ENCODE measurements around the gene PPARD. TPM values are rescaled to one million over a fixed set of nuclear protein-coding genes. Genes with fewer than 3 reads are reported as not detected.

PPARD gene
- total RNA-seq, 2 experiments from 2014 or later: 6.1 to 11.9 TPM

GRCh38 chr6:35362200-35362599, 19.8 kb downstream of the PPARD start:
- TF ChIP-seq, protein P1, sequence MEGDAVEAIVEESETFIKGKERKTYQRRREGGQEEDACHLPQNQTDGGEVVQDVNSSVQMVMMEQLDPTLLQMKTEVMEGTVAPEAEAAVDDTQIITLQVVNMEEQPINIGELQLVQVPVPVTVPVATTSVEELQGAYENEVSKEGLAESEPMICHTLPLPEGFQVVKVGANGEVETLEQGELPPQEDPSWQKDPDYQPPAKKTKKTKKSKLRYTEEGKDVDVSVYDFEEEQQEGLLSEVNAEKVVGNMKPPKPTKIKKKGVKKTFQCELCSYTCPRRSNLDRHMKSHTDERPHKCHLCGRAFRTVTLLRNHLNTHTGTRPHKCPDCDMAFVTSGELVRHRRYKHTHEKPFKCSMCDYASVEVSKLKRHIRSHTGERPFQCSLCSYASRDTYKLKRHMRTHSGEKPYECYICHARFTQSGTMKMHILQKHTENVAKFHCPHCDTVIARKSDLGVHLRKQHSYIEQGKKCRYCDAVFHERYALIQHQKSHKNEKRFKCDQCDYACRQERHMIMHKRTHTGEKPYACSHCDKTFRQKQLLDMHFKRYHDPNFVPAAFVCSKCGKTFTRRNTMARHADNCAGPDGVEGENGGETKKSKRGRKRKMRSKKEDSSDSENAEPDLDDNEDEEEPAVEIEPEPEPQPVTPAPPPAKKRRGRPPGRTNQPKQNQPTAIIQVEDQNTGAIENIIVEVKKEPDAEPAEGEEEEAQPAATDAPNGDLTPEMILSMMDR (conservative IDR thresholded peaks at IDR 0.05; ENCODE audit: low read length): no peak
- no peak for TF ChIP-seq EZH2phosphoT487 (IDR thresholded peaks at IDR 0.05; ENCODE audit: borderline replicate concordance, low read depth, low read length)
- DNase-seq (ENCODE audit: low spot score): no peak
- Histone ChIP-seq H3K79me2 (ENCODE audit: insufficient read depth, low read depth, low read length) (no peaks in the 10 kb centered on the region), H3K9me2 (ENCODE audit: insufficient read depth, low read length) (no peaks in the 10 kb centered on the region), H3K36me3 (ENCODE audit: insufficient read depth, low read length) (peaks cover 1% of the 10 kb centered on the region; the same call in 1 of the 2 replicates), H3K4me2 (ENCODE audit: low read length) (peak overlapping the region; percentile 44), H2AFZ (ENCODE audit: low read length) (no peak overlapping the region), H3K27ac (ENCODE audit: low read depth, low read length, poor library complexity, severe bottlenecking) (no peak overlapping the region), H3K4me3 (ENCODE audit: low read depth, low read length, poor library complexity, severe bottlenecking) (no peak overlapping the region), H3K9me3 (ENCODE audit: low read length) (no peaks in the 10 kb centered on the region), H3K4me1 (ENCODE audit: insufficient read depth, low read length, poor library complexity, severe bottlenecking) (peaks cover 14% of the 10 kb centered on the region), H4K20me1 (ENCODE audit: insufficient read depth, low read length) (no peaks in the 10 kb centered on the region)
- intact Hi-C loops (cut with micrococcal nuclease; ENCODE audit: unreplicated experiment): no loop called here
- ChIA-PET POLR2A (interaction anchor here (1.6 kb wide), 1 partner anchor 13 kb away, joined by 7 read pairs; no protein-coding TSS in a partner anchor), CTCF (ENCODE audit: unreplicated experiment) (interaction anchor here (0.5 kb wide), 1 partner anchor 358 kb away, joined by 3 read pairs; no protein-coding TSS in a partner anchor)
- BruUV-seq (replicated peaks): no TSS peak

- intact Hi-C loops (cut with micrococcal nuclease; ENCODE audit: unreplicated experiment): no loop called here
- H3K4me2 ChIP-seq (ENCODE audit: low read length): 0 out of 2 replicates have a peak overlapping the region, but pooled peaks have one; percentile 44
These were observed 21.0 kb downstream of the PPARD start for GRCh38 chr6:35363293-35363750.

More at GRCh38 chr6:35363293-35363750, 21.0 kb downstream of the PPARD start:
- Histone ChIP-seq H3K79me2 (ENCODE audit: insufficient read depth, low read depth, low read length) (no peaks in the 10 kb centered on the region), H4K20me1 (ENCODE audit: insufficient read depth, low read length) (no peaks in the 10 kb centered on the region), H3K9me3 (ENCODE audit: low read length) (no peaks in the 10 kb centered on the region), H3K27ac (ENCODE audit: low read depth, low read length, poor library complexity, severe bottlenecking) (no peak overlapping the region), H3K4me3 (ENCODE audit: low read depth, low read length, poor library complexity, severe bottlenecking) (no peak overlapping the region), H3K36me3 (ENCODE audit: insufficient read depth, low read length) (no peaks in the 10 kb centered on the region), H3K9me2 (ENCODE audit: insufficient read depth, low read length) (no peaks in the 10 kb centered on the region), H3K4me1 (ENCODE audit: insufficient read depth, low read length, poor library complexity, severe bottlenecking) (peaks cover 16% of the 10 kb centered on the region), H2AFZ (ENCODE audit: low read length) (no peak overlapping the region)
- BruUV-seq (replicated peaks): no TSS peak
- CTCF ChIA-PET (ENCODE audit: unreplicated experiment): no interaction called here
- no peak for DNase-seq (ENCODE audit: low spot score)
- TF ChIP-seq EZH2phosphoT487 (IDR thresholded peaks at IDR 0.05; ENCODE audit: borderline replicate concordance, low read depth, low read length): no peak
- TF ChIP-seq, protein P1 (conservative IDR thresholded peaks at IDR 0.05; ENCODE audit: low read length): no peak
- POLR2A ChIA-PET: no interaction called here

Data from OCI-LY7 (cell line).